HG03196 (cell line): ENCODE data around the gene GIMAP4.
"Not testable (repeated sequence)": the region's sequence is repeated elsewhere in the genome, so short reads cannot be mapped to it uniquely, and the experiment has no call there.

Experiments used
- ATAC-seq: cut with Tn5 transposase; IDR thresholded peaks from one replicate; pipeline ENCODE4 v1.9.1; 2021; ENCODE audit not compliant: unreplicated experiment

Gene GIMAP4

DNA sequence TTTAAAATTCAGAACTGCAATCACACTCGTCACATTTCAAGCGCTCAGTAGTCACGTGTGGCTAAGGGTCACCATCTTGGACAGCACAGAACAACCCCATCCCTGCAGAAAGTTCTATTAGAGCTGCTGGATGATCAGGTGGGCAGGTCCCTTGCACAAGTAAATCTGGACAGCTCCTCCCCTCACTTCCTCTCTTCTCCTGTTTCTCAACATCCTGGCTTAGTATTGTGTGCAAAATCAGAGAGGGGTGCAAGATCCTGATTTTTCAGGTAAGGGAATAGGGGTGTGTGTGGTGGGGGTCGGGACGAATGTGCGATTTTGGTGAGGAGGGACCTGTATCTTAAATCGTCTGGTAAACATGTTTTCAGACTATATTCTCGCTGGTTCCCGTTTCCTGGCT lies at the start of gene GIMAP4:
TSS of gene GIMAP4 (plus strand) at position 222 of the 400 bp plus-strand sequence. CDS start 2,512 bp downstream, outside the sequence.
- ATAC-seq = no peak

DNA sequence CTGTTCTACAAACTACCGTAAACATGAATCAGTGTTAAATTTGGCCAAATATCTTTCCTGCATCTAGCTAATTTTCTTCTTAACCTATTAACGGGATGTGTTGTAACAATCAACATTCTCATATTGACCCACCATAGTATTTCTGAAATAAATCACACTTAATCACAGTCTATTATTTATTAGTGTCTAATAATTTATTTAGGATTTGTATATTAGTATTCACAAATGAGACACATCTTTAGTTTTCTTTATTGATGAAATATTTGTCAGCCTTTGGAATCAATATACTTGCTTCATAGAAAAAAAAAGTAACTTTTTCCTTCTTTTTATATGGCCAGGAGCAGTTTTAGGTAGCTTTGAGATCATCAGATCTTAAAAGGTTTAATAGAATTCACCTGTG lies 47.9 kb upstream of the GIMAP4 start:
- ATAC-seq = no peak

DNA sequence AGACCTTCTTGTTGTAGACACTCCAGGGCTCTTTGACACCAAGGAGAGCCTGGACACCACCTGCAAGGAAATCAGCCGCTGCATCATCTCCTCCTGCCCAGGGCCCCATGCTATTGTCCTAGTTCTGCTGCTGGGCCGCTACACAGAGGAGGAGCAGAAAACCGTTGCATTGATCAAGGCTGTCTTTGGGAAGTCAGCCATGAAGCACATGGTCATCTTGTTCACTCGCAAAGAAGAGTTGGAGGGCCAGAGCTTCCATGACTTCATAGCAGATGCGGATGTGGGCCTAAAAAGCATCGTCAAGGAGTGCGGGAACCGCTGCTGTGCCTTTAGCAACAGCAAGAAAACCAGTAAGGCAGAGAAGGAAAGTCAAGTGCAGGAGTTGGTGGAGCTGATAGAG lies 47.0 kb upstream of the GIMAP4 start:
- ATAC-seq = no peak

DNA sequence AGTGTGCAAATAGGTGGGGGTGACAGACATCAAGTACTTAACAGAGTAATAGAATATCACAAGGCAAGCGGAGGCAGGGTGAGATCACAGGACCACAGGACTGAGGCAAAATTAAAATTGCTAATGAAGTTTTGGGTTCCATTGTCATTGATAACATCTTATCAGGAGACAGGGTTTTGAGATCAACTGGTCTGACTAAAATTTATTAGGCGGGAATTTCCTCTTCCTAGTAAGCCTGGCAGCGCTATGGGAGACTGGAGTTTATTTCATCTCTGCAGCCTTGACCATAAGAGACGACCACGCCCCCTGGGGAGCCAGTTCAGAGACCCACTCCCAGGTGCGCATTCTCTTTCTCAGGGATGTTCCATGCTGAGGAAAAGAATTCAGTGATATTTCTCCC lies 44.3 kb upstream of the GIMAP4 start:
- ATAC-seq = not testable (repeated sequence)

DNA sequence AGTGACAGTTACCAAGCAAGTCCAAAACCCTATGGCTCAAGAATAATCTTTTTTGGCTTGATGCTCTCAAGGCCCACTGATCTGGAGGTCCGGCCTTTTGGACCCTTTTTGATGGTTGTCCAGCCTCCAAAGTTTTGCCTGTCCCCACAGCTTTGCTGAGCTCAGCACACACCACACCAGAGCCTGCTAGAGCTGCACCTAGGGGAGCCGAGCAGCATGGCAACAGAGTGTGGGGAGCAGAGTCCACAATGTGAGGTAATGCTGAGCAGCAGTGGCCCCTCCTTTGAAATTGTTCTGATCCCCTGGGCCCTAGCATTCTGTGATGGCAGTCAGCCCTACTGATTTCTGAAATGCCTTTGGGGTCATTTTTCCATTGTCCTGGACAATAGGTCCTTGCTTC lies 43.2 kb upstream of the GIMAP4 start:
- no peak for ATAC-seq

DNA sequence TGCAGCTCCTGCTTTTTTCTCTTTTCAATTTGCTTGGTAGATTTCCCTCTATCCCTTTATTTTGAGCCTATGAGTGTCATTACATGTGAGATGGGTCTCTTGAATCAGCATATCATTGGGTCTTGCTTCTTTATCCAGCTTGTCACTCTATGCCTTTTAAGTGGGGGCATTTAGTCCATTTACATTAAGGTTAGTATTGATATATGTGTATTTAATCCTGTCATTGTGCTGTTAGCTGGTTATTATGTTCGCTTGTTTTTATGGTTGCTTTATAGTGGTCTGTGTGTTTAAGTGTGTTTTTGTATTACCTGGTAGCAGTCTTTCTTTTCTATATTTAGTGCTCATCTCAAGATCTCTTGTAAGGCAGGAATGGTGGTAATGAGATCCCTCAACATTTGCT lies 35.5 kb upstream of the GIMAP4 start:
- no peak for ATAC-seq

DNA sequence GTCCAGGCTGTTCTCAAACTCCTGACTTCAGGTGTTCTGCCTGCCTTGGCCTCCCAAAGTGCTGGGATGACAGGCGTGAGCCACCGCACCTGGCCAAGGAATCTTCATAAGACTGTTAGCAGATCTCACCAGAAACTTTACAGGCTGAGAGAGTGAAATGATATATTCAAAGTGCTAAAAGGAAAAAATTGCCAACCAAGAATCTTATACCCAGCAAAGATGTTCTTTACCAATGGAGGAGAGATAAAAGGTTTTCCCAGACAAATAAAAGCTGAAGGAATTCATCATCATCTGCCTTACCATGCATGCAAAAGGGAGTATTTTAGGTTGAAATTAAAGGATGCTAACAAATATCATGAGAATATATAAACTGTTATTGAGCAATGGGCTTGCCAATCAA lies 28.9 kb upstream of the GIMAP4 start:
- ATAC-seq = no peak

DNA sequence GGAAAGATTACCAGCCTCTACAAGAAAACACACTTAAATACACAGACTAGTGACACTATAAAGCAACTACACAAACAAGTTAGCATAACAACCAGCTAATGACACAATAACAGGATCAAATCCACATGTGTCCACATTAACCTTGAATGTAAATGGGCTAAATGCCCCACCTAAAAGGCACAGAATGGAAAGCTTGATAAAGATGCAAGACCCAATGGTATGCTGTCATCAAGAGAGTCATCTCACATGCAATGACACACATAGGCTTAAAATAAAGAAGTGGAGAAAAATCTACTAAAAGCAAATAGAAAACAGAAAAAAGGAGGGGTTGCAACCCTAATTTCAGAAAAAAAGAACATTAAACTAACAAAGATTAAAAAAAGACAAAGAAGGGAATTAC lies 14.0 kb upstream of the GIMAP4 start:
- ATAC-seq = no peak

DNA sequence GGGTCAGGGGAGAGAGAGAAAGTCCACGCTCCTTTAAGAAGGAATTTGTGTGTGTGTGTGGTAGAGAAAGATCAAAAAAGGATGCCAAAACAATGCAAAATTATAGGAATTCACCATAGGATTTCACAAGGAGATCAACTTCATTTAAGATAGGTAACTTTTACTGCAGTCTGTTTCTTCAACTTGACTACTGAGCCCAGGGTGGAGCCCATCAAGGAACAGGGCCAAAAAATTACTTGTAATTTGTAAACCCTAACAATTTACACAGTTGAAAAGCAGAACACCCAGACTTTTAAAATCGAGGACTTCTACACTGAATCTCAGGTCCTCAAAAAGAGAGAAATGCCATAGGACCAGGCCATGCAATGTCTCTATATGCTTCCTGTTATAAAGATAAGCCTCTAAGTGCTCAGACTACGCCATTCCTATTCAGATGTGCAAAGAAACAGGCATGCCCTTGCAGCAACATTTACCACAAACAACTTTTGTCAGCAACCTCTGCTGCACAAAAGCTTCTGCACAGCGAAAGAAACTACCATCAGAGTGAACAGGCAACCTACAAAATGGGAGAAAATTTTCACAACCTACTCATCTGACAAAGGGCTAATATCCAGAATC lies 10.6 kb upstream of the GIMAP4 start:
- no peak for ATAC-seq

DNA sequence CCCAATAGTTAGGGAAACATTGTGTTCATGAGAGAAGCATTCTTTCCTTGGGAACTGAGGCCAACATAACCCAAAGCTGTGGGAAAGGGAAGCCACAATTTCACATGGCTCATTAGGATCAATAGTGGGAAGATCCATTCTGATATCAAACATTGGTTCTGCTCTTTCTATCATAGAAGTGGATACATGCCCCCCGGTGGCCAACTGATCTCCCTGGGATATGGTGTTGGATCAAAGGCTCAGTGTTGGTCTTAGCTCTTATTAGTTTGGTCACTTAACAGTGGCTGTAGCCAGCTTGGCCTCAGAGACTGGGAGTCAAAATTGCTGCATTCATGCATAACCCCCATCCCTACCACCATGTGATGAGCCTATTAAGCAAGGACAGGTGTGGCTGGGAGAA lies 6.7 kb upstream of the GIMAP4 start:
- no peak for ATAC-seq

DNA sequence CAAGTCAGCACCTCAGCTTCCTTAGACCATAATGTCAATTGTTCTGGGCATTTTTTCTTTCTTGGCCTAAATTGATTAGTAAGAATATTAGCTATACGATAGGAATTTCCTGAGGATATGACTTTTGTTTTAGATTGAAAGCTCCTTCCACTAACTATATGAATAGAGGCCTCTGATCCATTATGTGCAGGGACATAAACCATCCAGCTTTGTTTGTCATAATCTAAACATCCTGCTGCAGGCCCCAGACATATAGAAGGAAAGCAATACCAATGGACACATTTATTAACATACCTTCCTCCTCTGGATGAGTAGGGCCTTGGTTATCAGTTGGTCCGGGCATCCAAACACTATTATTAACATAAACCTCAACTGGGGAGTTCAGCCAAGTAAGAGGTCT lies 4.3 kb upstream of the GIMAP4 start:
- ATAC-seq = no peak

DNA sequence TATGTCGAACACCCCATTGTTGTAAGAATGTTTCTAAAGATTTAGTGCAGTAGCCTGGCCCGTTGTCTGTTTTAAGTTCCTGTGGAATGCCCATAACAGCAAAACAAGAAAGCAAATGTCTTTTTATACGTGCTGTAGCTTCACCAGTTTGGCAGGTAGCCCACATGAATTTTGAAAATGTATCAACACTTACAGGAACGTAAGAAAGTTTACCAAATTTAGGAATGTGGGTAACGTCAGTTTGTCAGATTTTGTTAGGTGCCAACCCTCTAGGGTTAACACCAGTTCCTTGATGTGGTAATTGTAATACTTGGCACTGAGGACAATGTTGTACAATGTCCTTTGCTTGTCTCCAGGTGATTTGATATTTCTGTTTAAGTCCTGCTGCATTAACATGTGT lies 3.2 kb upstream of the GIMAP4 start:
- no peak for ATAC-seq

DNA sequence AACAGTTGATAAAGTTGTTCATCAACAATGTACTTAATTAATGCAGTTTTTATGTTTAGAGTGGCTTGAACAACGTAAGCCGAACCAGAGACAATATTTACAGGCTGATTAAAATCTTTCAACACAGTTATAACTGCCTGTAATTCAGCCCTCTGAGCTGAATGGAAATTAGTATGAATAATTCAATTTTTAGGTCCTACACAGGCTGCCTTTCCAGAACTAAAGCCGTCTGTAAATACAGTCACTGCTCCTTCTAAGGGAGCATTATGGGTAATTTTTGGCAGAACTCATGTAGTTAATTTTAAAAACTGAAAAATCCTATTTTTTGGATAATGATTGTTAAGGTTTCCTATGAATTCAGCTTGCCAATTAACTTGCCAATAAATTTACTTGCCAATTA lies 2.6 kb upstream of the GIMAP4 start:
- no peak for ATAC-seq

DNA sequence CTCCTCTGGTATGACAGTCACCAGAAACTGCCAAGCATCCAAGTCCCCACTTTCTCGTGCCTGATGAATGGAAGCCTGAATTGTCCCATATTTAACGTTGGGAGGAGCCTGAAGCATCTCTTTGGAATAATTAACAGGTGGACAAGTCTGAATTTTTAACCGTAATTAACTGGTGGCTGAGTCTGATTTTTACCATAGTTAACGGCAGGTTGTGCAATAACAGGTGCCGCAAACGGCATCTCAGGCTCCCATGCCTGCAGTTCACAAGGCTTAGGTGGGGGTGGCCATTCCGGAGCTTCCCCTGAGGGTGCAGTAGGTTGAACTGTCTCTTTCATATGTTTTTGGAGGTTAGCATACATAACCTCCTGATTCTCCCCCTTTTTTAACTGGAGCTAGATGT lies 2.0 kb upstream of the GIMAP4 start:
- ATAC-seq = no peak

DNA sequence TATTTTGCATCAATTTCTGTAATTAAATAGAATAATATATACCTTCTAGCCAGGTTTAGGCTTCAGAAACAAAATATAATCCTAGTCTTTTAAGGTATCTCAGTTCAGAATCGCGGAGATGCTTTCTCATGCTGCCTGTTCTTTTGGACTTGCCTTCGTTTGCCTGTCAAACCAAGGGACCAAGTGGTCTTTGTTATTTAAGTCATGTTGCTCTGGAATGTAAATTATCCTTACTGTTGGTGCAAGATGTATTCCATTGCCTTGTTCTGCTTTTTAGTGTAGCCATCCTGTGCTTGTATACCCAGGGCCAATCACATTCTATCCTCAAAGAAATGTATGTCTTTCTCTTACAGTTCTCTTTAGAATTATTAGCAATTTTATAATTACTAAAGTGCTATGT lies 1.1 kb upstream of the GIMAP4 start:
- ATAC-seq = no peak

DNA sequence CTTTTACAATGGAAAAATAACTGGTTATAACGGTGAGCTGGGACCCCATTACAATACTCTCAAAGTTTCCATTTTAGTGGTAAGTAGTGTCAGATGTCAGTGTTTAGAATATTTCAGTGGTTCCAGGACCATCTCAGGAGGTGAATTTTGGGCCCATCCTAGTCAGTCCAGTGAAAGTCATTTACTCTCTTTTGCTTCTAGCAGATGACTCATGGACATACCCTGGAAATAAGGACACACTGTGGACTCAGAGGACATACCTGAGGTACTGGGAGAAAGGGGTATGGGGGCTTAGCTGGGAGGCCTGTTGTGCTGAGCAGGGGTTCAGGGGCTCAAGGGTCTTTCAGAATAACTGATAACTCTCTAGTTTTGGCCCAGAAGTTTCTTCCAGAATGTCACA lies 618 bp upstream of the GIMAP4 start:
- ATAC-seq = no peak

DNA sequence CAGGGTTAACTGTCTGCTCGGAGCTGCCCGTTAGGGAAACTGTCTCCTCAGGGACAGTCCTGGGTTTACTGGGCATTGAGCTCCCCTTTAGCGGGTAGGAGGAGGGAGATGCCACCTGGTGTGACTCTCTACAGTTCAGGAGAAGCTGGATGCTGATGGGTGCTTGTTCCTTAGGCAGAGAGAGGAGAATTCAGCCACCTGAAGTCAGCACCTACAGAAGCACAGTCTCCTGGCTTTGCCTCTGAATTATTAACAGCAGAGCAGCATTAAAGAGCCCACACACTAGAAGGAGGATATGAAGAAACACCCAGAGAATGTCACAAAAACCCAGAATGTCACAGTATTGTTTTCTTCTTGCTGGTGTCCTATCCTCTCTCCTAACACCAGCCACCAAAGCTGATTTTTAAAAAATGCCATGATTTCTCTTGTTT lies 696 bp downstream of the GIMAP4 start:
- ATAC-seq = no peak

DNA sequence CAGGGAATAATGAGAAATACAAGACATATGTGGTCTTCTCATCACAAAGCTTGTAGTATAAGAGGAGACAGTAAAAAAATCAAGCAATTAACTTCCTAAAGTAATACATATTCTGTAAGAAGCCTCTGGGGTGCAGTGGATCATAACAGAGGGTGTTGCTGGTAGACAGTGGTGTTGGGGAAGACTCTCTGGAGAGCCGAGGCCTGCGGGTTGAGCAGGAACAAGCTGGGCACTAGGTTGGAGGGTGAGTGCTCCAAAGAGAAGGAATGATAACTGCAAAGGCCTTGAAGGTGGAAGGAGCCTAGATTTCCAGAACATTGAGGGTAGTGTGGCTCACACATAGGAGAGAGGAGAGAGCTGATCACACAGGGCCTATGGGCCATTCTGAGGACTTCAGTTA lies 1.5 kb downstream of the GIMAP4 start:
- ATAC-seq = no peak

DNA sequence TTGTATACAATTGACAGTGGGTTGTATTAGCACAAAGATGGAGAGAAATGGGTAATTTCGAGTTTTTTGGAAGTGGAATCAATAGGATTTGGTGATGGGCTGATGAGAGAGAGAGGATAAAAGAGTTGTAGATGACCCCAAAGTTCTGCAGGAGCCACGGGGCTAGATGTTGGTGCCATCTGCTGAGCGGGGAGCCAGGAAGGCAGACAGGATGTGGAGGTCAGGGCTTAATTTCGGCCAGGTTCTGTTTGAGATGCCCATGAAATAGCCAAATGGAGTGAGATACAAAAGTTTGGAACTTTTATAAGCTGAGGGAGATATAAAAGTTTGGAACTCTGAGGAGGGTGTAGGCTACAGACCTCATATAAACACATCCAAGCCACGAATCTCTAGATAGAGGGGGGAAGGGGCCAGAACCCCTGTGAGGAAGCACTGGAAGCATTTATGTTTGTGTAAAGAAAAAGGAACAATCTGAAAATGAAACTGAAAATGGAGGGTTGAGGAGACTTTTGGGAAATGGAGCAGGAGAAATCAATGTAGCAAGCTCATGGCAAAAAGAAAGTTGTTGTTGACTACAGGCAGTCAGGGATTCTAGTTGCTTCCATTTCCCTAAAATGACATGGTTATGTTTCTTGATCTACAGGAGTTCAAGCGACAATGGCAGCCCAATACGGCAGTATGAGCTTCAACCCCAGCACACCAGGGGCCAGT lies 2.2 kb downstream of the GIMAP4 start:
- ATAC-seq = no peak

DNA sequence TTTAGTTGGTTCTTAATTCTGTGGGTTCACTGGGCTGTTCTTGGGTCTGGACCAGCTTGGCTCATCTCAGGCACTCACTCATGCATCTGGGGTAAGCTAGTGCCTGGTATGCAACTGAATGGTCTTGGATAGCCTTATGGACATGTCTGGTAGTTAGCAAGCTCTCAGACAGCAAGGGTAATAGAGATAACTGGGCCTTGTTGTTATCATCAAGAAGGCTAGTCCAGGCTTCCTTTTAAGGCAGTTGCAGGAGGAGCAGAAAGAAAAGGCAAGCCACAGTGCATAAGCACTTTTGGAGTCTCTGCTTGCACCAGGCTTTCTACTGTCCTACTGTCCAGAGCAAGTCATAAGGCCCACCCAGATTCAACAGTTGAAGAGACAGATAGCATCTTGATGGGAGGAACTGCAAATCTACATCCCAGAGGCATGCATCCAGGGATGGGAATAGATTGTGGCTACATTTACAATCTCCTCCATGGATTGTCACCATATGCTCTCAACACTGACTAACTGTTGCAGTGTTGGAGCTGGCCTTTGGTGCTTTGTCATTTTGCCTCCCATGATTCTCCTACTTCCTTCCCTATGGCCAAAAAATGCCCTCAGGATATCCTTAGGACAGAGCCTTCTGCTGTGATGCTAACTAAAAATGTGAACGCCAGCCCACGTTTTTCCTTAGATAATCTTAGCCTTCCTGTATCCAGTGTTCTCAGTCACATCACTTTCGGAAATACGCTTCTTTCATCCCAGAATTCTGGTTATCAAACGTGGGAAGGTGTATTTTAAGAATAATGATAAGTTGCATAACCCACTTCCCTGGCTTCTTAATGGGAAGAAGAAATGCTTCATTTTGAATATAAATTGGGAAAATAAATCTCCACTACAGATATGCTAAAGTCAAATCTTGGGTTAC lies 3.6 kb downstream of the GIMAP4 start:
- ATAC-seq = no peak

DNA sequence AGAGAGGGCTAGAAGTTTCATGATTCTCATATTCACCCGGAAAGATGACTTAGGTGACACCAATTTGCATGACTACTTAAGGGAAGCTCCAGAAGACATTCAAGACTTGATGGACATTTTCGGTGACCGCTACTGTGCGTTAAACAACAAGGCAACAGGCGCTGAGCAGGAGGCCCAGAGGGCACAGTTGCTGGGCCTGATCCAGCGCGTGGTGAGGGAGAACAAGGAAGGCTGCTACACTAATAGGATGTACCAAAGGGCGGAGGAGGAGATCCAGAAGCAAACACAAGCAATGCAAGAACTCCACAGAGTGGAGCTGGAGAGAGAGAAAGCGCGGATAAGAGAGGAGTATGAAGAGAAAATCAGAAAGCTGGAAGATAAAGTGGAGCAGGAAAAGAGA lies 5.3 kb downstream of the GIMAP4 start:
- ATAC-seq = no peak
